ENCODE results near the gene SLC24A4. TPM values are rescaled to one million over a fixed set of nuclear protein-coding genes. Genes with fewer than 3 reads are reported as not detected.

The SLC24A4 gene
- polyA plus RNA-seq, 1 donor (not counting 4 experiments of a cell fraction or from before 2014, with no cell fraction given), result 0.10 TPM

GRCh38 chr14:92310776-92311375, 12.1 kb upstream of the SLC24A4 start:
- Histone ChIP-seq H3K79me2 (ENCODE audit: control insufficient read depth, insufficient read depth, low read length) (no peaks in the 10 kb centered on the region), H3K4me3 (ENCODE audit: control insufficient read depth in 2 of 3, extremely low read depth in 1 of 3, insufficient read depth in 2 of 3, low read depth in 1 of 3, low read length in 3 of 3) (no peak overlapping the region), H3K9ac (ENCODE audit: control insufficient read depth, extremely low read depth, insufficient read depth, low read length) (no peak overlapping the region), H3K4me1 (ENCODE audit: control insufficient read depth, extremely low read depth, insufficient read depth, low read length) (no peaks in the 10 kb centered on the region), H3K27ac (ENCODE audit: control insufficient read depth, insufficient read depth, low read length) (no peak overlapping the region), H4K20me1 (ENCODE audit: control insufficient read depth, extremely low read depth, insufficient read depth, low read length) (no peaks in the 10 kb centered on the region), H3K9me3 (ENCODE audit: control insufficient read depth, low read depth, low read length) (no peaks in the 10 kb centered on the region), H3K27me3 (ENCODE audit: control insufficient read depth, extremely low read depth, insufficient read depth, low read length) (no peaks in the 10 kb centered on the region), H2AFZ (ENCODE audit: control insufficient read depth, low read length) (no peak overlapping the region), H3K9me1 (ENCODE audit: control insufficient read depth, extremely low read depth, insufficient read depth, low read length) (no peaks in the 10 kb centered on the region), H3K4me2 (ENCODE audit: control insufficient read depth, extremely low read depth, insufficient read depth, low read depth, low read length) (no peak overlapping the region), H3K36me3 (ENCODE audit: control insufficient read depth in 2 of 2, extremely low read depth in 1 of 2, insufficient read depth in 2 of 2, low read length in 2 of 2) (no peaks in the 10 kb centered on the region)
- DNase-seq (ENCODE audit: low read depth, low spot score) (no peak), FAIRE-seq (no peak)
- dilution Hi-C loops (cut with MboI; ENCODE audit: extremely low pct_ligation_motif_present, low sequenced_read_pairs), result no loop called here
- TF ChIP-seq EZH2 (IDR thresholded peaks at IDR 0.05; ENCODE audit: low read length) (no peak), CTCF (optimal IDR thresholded peaks at IDR 0.05 in 1 of 3, IDR thresholded peaks at IDR 0.05 in 1 of 3, conservative IDR thresholded peaks at IDR 0.05 in 1 of 3; ENCODE audit: extremely low read depth in 1 of 3, insufficient read depth in 2 of 3, low read length in 3 of 3) (no peak)

GRCh38 chr14:92314182-92314581, 8.8 kb upstream of the SLC24A4 start:
- no peak overlapping the region for H3K9ac ChIP-seq (ENCODE audit: control insufficient read depth, extremely low read depth, insufficient read depth, low read length)
- FAIRE-seq (no peak), DNase-seq (ENCODE audit: low read depth, low spot score) (no peak)
- no peak overlapping the region for H2AFZ ChIP-seq (ENCODE audit: control insufficient read depth, low read length)
- H3K4me3 ChIP-seq (ENCODE audit: control insufficient read depth in 2 of 3, extremely low read depth in 1 of 3, insufficient read depth in 2 of 3, low read depth in 1 of 3, low read length in 3 of 3), result no peak overlapping the region
- H3K36me3 ChIP-seq (ENCODE audit: control insufficient read depth in 2 of 2, extremely low read depth in 1 of 2, insufficient read depth in 2 of 2, low read length in 2 of 2), result no peaks in the 10 kb centered on the region
- no peak for TF ChIP-seq EZH2 (IDR thresholded peaks at IDR 0.05; ENCODE audit: low read length)
- no peak for TF ChIP-seq CTCF (optimal IDR thresholded peaks at IDR 0.05 in 1 of 3, IDR thresholded peaks at IDR 0.05 in 1 of 3, conservative IDR thresholded peaks at IDR 0.05 in 1 of 3; ENCODE audit: extremely low read depth in 1 of 3, insufficient read depth in 2 of 3, low read length in 3 of 3)
- H3K9me1 ChIP-seq (ENCODE audit: control insufficient read depth, extremely low read depth, insufficient read depth, low read length), result no peaks in the 10 kb centered on the region
- peaks cover 11% of the 10 kb centered on the region for H3K9me3 ChIP-seq (ENCODE audit: control insufficient read depth, low read depth, low read length)
- H3K4me1 ChIP-seq (ENCODE audit: control insufficient read depth, extremely low read depth, insufficient read depth, low read length), result no peaks in the 10 kb centered on the region
- dilution Hi-C loops (cut with MboI; ENCODE audit: extremely low pct_ligation_motif_present, low sequenced_read_pairs), result no loop called here
- no peak overlapping the region for H3K4me2 ChIP-seq (ENCODE audit: control insufficient read depth, extremely low read depth, insufficient read depth, low read depth, low read length)
- H4K20me1 ChIP-seq (ENCODE audit: control insufficient read depth, extremely low read depth, insufficient read depth, low read length), result no peaks in the 10 kb centered on the region
- H3K27me3 ChIP-seq (ENCODE audit: control insufficient read depth, extremely low read depth, insufficient read depth, low read length), result peaks cover 5% of the 10 kb centered on the region
- H3K27ac ChIP-seq (ENCODE audit: control insufficient read depth, insufficient read depth, low read length), result no peak overlapping the region
- H3K79me2 ChIP-seq (ENCODE audit: control insufficient read depth, insufficient read depth, low read length), result no peaks in the 10 kb centered on the region
